IPS-18c (cell line): ENCODE measurements around the gene NACC2.

Experiments used
- H3K4me3 ChIP-seq: 2 replicates; pipeline ENCODE4 v1.7.0; 2013; ENCODE audit warnings: low read depth, mild to moderate bottlenecking, low read length, moderate library complexity; ENCODE audit not compliant: insufficient read depth
- H3K9me3 ChIP-seq: one replicate; pipeline ENCODE4 v1.6.1; 2013; ENCODE audit warnings: mild to moderate bottlenecking, low read length, moderate library complexity; ENCODE audit not compliant: control insufficient read depth, insufficient read depth

Gene NACC2

GRCh38 chr9:136017289-136018190, 77.5 kb downstream of the NACC2 start:
- Histone ChIP-seq H3K4me3 (no peak overlapping the region), H3K9me3 (no peaks in the 10 kb centered on the region)

DNA sequence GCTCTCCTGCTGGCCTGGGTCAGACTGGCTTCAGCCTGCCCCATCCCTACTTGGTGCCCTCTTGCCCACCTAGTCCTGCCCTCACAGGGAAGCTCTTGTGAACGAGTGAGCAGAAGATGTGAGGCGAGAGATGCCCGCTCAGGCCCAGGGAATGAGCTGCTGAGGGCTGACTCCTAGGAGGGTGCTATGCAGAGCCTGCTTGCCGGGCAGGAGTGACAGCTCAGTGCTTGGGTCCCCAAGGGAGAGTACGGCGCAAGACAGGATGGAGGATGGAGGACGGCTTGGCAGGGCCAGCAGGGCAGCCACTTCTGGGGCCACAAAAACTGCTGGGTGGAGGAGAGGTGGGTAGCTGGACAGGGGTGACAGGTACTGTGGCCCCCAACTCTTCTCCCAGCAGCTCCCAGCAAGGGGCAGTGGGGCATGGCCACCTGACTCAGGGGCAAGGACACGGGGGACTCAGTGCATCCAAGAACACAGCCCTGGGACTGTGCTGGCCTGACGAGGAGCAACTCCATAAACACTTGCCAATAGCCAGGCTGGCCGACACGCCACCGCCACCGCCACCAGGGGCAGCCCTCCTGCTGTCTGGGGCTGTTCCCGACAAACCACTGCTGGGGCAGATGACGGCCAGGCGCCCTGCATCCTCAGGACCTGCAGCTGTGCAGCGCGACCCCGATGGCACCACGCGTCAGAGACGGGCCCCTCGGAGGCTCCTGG, 78.4 kb downstream of the NACC2 start:
- H3K4me3 ChIP-seq: no peak overlapping the region
- H3K9me3 ChIP-seq: no peaks in the 10 kb centered on the region

DNA sequence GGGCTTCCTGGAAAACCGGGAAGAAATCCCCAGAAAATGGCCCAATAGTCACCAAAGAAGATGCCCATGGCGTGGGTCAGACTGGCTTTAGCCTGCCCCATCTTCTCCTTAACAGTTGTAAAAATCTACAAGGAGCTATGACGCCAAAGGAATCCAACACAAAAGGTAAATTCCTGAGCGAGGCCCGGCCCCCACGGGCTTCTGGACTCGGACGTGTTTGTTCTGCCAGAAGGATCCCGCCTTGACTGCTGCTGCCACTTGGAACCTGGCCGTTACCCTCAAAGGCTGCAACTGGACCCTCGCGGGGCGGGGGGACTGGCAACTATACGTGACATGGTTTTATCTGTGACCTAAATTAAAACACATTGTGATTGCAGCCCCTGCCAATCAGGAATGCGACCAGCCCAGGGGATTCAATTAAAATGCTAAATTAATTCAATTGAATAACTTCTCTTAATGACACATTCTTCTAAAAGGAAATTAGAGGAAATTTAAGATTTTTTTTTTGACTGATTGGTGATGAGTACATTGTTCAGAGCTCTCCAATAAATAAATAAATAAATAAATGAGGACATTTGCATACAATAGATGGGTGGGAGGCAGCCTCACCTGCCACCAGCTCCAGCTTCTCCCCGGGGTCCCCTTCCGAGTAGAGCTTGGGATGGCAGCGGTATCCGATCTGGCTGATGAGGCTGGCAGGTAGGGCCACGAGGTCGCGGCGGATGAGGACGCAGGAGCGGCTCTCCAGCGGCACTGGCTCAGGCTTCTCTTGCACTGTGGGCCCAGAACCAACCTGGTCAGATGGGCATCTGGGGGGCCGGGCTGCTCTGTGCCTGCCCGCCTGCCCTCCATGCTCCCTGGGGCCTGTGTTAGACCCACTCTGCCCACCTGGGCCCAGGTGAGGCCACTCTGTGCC, 79.2 kb downstream of the NACC2 start:
- no peak overlapping the region for H3K4me3 ChIP-seq
- no peaks in the 10 kb centered on the region for H3K9me3 ChIP-seq

DNA sequence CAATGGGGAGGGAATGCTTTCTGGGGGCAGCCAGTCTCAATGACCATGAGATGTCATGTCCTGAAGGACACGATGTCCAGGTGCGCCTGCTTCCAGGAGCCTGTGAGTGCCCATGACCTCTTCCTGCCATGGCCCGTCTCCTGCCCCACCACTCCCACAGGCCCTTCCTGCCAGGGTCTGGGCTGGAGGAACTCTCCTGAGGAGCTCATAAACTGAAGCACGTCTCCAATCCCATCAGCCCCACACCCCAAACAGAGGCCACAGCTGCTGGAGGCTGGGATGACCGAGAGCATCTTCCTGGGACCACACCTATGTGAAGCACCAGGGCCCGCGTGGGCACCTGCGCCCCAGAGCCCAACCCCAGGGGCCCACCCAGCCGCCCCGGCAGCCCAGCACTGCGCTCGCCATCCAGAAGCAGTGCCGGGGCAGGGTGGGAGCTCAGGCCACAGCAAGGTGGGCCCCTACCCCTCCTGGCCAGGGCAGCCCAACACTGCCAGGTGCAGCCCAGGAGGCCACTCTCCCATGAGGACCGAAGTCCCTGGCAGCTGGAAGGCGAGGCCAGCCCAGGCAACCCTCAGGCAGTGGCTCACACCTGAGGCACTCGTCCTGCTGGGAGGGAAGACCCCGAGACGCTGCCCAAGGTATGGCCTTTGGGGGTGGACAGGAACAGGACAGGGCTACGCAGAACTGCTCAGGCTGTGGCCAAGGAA, 80.0 kb downstream of the NACC2 start:
- Histone ChIP-seq H3K4me3 (no peak overlapping the region), H3K9me3 (no peaks in the 10 kb centered on the region)

- Histone ChIP-seq H3K9me3 (no peaks in the 10 kb centered on the region), H3K4me3 (no peak overlapping the region)
Observed at GRCh38 chr9:136014147-136014923, 80.8 kb downstream of the NACC2 start.

GRCh38 chr9:136013524-136014034, 81.5 kb downstream of the NACC2 start:
- H3K4me3 ChIP-seq: no peak overlapping the region

DNA sequence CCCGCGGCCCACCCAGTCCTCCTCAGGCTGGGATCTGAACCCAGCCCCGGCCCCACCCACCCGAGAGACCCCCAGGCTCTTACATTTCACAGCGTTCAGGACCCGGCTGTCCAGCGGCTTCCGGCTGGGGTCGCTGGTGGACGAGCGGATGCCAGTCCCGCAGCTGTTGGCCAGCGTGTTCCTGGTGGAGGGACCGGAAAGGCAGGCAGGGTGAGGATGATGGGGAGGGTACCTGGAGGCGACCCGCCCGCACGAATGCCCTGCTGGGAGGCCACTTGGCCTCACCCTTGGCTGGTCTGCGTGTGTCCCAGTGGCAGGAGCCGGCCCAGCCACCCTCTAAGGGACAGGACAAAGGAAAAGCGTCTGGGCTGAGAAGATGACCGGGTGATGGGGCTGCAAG, 82.0 kb downstream of the NACC2 start:
- H3K4me3 ChIP-seq: no peak overlapping the region

More at GRCh38 chr9:136013524-136014034, 81.5 kb downstream of the NACC2 start:
- no peaks in the 10 kb centered on the region for H3K9me3 ChIP-seq

DNA sequence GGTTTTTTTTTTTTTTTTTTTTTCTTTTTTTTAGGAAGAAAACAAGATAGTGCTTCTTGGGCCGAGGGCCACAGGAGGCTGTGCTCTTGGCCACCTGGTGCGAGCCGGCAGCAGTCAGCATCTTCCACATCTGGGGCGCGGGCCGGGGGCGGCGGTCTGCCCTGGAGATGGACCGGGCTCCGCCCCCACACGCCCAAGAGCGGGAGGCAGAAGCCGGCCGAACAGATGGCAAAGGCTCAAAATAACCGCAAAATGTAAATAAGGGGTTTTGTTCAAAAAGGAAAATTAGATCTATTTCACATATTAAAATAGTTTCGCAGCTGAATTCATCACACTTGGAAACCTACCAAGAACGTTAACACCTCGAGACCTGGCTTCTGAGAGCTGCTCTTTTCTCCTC, 82.4 kb downstream of the NACC2 start:
- no peaks in the 10 kb centered on the region for H3K9me3 ChIP-seq
- H3K4me3 ChIP-seq: no peak overlapping the region

More for the DNA sequence above, 82.0 kb downstream of the NACC2 start:
- H3K9me3 ChIP-seq: no peaks in the 10 kb centered on the region

DNA sequence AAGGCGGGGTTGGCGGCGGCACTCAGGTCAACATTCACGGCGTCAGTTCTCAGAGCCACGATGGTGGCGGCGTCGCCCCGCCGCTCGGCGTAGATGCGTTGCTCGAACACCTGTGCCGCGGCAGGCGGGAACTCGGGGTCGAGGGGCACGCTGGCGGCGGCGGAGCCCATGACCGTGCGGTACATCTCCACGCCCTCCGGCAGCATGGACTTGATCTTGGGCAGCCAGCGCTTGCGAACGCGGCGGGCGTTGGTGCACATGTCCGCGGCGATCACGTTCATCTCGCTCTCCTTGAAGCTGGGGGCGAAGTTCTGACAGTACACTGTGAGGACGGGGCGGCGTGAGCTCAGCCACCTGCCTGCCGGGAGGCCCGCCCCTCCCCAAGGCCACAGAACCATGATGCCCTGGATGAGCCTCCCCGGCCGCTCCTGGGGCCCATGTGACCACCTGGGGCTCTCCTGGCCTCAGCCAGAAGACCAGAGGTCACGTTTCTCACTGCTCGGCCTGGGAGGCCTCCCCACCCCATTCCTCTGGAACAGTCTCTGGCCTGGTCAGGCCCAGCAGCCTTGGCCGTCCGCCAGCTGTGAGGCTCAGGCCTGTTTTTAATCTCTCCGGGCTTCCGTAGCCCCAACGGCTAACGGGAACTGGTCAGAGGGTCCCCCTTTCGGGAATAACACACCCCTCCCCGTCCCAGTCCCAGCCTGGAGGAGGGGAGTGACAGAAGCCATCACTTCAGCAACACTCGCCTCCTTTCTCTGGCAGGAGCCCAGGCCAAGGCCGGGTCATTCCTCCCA, 83.2 kb downstream of the NACC2 start:
- Histone ChIP-seq H3K4me3 (no peak overlapping the region), H3K9me3 (no peaks in the 10 kb centered on the region)

DNA sequence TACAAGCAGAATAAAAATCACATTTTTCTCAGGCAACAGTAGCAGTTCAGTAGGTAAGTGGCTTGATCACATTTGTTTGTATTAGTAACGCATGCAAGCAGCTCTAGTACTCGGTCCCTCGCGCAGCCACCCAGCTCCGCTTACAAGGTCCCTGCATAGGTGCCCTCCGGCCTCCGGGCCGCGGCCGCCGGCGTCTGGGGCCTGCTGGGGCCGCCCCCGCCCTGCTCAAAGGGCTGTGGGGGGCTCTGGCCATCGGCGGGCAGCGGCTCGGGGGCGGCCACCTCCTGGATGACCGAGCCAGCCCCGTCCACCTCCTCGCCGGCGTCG, 83.8 kb downstream of the NACC2 start:
- H3K4me3 ChIP-seq: no peak overlapping the region
- no peaks in the 10 kb centered on the region for H3K9me3 ChIP-seq

- no peak overlapping the region for H3K4me3 ChIP-seq
- H3K9me3 ChIP-seq: no peaks in the 10 kb centered on the region
Observed at GRCh38 chr9:136010615-136011361, 84.3 kb downstream of the NACC2 start.

DNA sequence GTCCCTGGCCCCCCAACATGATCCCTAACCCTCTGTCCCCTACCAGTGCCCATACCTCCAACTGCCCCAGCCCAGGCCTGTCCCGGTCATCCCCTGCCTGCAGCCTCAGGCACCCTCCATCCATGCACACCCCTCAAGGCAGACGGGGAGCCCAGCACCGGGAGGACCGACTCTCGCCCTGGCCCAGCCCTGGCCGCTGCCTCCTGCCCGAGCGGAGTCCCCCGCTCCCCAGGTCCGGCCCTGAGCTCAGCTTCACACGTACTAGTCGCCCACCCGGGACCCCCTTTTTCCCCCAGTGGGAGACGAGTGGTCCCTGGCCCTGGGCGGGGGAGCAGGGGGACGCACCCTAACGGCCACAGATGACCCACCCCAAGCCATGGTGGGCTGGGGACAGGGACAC, 84.9 kb downstream of the NACC2 start:
- Histone ChIP-seq H3K9me3 (no peaks in the 10 kb centered on the region), H3K4me3 (no peak overlapping the region)

- H3K4me3 ChIP-seq: no peak overlapping the region
Observed at GRCh38 chr9:136009516-136009915, 85.6 kb downstream of the NACC2 start.

GRCh38 chr9:136008693-136008997, 86.4 kb downstream of the NACC2 start:
- Histone ChIP-seq H3K9me3 (no peaks in the 10 kb centered on the region), H3K4me3 (no peak overlapping the region)

More at GRCh38 chr9:136009516-136009915, 85.6 kb downstream of the NACC2 start:
- no peaks in the 10 kb centered on the region for H3K9me3 ChIP-seq
